ENCODE measurements around the gene NPC1. TPM values are rescaled to one million over a fixed set of nuclear protein-coding genes. Genes with fewer than 3 reads are reported as not detected.

The NPC1 gene
- total and polyA plus RNA-seq, 9 donors: 21.8 to 100 (median 29.8) TPM

- Histone ChIP-seq H3K9me3 (no peaks in the 10 kb centered on the region), H3K36me3 (no peaks in the 10 kb centered on the region), H3K27me3 (no peaks in the 10 kb centered on the region), H3K4me3 (peak overlapping the region; percentile 48), H3K4me1 (ENCODE audit: insufficient read depth) (peaks cover 7% of the 10 kb centered on the region), H3K27ac (peak overlapping the region; percentile 89 to 90)
- intact Hi-C loops (cut with DNase I): no loop called here
- 1 to 4% (median 2%) methylated on average over 30 to 41 of the region's 41 CpGs for WGBS, 3 donors
- TF ChIP-seq EP300 (IDR thresholded peaks at IDR 0.05) (no peak), CTCF (IDR thresholded peaks at IDR 0.05) (no peak), POLR2A (IDR thresholded peaks at IDR 0.05) (no peak)
- peak in 4 of 5 donors; percentile 57 to 80 (median 66) for DNase-seq
Observed at GRCh38 chr18:23619388-23619881, 33.1 kb upstream of the NPC1 start.

- Histone ChIP-seq H3K27ac (peak overlapping the region; percentile 89 to 90), H3K36me3 (no peaks in the 10 kb centered on the region), H3K27me3 (no peaks in the 10 kb centered on the region), H3K4me3 (peak overlapping the region; percentile 48), H3K4me1 (ENCODE audit: insufficient read depth) (peaks cover 8% of the 10 kb centered on the region), H3K9me3 (no peaks in the 10 kb centered on the region)
- DNase-seq: peak in 4 of 5 donors; percentile 68 to 85 (median 76)
- intact Hi-C loops (cut with DNase I): no loop called here
- 7 to 13% (median 8%) methylated on average over 18 of the region's 18 CpGs for WGBS, 3 donors
- TF ChIP-seq EP300 (IDR thresholded peaks at IDR 0.05) (no peak), CTCF (IDR thresholded peaks at IDR 0.05) (peak in 1 of 3 donors; percentile 37)
Observed at GRCh38 chr18:23618862-23619387, 32.6 kb upstream of the NPC1 start.

GRCh38 chr18:23617412-23618014 is 31.2 kb upstream of the NPC1 start:
- DNase-seq: no peak
- TF ChIP-seq CTCF (IDR thresholded peaks at IDR 0.05): no peak
- no peak for TF ChIP-seq EP300 (IDR thresholded peaks at IDR 0.05)
- TF ChIP-seq POLR2A (IDR thresholded peaks at IDR 0.05): no peak
- H3K36me3 ChIP-seq: no peaks in the 10 kb centered on the region
- WGBS, 3 donors: 46 to 63% (median 56%) methylated on average over 4 of the region's 4 CpGs
- H3K27ac ChIP-seq: peak overlapping the region; percentile 89 to 90
- intact Hi-C loops (cut with DNase I): no loop called here
- H3K9me3 ChIP-seq: no peaks in the 10 kb centered on the region
- no peak overlapping the region for H3K4me3 ChIP-seq
- no peaks in the 10 kb centered on the region for H3K27me3 ChIP-seq
- H3K4me1 ChIP-seq (ENCODE audit: insufficient read depth): peaks cover 9% of the 10 kb centered on the region

- Histone ChIP-seq H3K9me3 (no peaks in the 10 kb centered on the region), H3K27ac (no peak overlapping the region), H3K36me3 (no peaks in the 10 kb centered on the region), H3K27me3 (no peaks in the 10 kb centered on the region), H3K4me1 (ENCODE audit: insufficient read depth) (peaks cover 11% of the 10 kb centered on the region), H3K4me3 (no peak overlapping the region)
- 82 to 93% (median 93%) methylated on average over 2 of the region's 2 CpGs for WGBS, 3 donors
- intact Hi-C loops (cut with DNase I): no loop called here
- TF ChIP-seq POLR2A (IDR thresholded peaks at IDR 0.05) (no peak), CTCF (IDR thresholded peaks at IDR 0.05) (no peak), EP300 (IDR thresholded peaks at IDR 0.05) (no peak)
- DNase-seq: no peak
Observed at GRCh38 chr18:23616258-23616657, 30.0 kb upstream of the NPC1 start.

Measured in ovary (tissue), 9 donors.